Epithelial cell of prostate (primary cell): ENCODE results near the gene GALNT9.

ENCODE experiments used
- DNase-seq: peaks from one replicate; pipeline ENCODE4 v3.0.0-alpha.2; 2011; ENCODE audit warnings: low read depth, low spot score
- H3K27ac ChIP-seq: fragments of 450-650 bp; 2 replicates; pipeline ENCODE4 v1.5.1; 2017; ENCODE audit warnings: mild to moderate bottlenecking

The GALNT9 gene

DNA sequence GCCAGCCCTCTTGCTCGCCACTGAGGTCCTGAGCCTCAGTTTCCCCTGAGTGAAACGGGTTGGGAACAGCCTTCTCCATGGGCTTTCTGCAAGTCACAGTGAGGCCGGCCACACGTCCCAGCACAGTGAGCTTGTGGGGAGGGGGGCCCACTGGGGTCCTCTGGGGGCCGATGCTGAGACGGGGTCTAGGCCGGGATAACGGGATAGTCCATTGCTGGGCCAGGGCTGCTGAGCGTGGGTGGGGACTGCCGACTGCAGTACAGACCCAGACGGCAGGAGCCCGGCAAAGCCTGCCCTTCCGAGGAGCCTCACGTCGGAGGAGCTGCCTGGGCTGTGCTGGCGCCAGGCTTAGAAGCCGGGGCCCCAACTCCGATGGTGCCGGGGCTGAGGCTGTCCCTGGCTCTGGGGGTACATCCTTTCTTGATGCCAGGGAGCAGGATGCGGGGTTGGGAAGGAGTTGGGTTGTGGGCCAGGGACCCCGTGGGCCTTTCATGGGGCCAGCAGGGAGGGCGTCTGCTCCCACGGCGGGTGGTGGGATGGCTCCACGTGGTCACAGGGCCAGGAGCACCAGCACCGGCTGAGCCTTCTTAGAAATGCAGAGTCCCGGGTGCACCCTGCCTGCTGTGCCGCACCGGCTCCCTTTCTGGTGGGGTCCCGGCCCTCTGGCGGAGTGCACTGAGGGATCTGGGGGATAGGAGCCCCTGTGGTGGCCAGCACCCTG, 160.9 kb downstream of the GALNT9 start:
- DNase-seq, result no peak
- H3K27ac ChIP-seq, result no peak overlapping the region

DNA sequence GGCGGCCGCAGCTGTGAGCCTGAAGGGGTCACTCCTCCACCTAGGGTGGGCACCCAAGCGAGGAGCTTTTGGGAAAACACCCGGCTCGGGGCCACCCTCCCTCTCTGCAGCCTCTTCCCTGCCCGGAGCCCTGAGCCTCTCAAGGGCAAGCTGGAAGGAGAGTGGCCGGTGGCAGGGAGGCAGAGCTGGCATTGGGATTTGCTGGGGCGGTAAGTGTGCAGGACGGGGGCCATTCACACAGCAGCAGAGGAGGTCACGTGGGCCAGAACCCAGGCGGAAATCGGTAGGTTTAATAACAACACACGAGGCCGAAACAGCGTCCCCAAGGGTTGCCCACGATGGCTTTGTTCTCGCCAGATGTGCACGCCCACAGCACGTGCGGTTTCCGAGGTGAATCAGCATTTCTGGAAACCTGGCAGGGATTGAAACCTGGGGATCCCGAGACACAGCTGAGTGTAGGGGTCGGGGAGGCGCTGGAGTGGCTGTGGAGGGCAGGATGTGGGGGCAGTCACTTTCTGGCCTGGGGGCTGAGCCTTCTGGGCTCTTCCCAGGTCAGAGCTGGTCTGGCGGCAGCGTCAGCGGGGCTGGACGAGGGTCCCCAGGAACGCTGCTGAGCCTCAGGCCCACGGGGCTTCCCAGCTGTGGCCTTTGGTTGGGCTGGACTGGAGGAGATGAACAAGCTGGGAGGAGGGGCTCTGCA, 161.6 kb downstream of the GALNT9 start:
- no peak for DNase-seq

DNA sequence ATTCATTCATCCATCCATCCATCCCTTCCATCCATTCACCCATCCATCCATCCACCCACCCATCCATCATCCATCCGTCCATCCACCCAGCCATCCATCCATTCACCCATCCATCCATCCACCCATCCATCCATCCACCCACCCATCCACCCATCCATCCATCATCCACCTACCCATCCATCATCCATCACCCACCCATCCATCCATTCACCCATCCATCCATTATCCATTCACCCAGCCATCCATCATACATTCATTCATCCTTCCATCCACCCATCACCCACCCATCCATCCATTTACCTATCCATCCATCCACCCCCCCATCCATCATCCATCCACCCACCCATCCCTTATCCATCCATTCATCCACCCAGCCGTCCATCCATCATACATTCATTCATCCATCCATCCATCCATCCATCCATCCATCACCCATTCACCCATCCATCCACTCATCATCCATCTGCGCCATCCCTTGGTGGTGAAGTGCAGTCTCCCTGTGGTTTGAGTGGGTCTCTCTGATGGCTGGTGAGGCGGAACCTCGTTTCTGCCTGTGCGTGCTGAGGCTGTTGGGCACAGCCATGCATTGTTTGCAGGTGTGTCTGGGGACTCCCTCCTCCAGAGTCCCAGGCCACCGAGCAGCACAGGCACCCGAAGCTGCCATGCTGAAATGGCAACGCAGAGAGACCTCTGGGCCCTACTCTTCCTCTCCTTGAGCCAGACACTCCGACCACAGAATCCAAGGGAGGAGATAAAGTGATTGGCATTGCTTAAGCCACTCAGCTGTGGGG, 162.4 kb downstream of the GALNT9 start:
- H3K27ac ChIP-seq, result no peak overlapping the region
- DNase-seq, result no peak

More for the DNA sequence above, 161.6 kb downstream of the GALNT9 start:
- no peak overlapping the region for H3K27ac ChIP-seq

DNA sequence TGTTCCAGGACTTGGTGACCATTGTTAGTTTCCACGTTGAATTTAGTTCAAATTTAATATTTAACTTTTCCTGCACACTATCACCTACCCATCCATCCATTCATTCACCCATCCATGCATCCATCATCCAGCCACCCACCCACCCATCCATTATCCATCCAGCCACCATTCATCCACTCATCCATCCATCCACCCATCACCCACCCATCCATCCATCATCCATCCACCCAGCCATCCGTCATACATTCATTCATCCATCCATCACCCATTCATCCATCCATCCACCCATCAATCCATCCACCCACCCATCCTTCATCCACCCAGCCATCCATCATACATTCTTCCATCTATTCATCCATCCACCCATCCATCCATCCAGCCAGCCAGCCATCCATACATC, 163.3 kb downstream of the GALNT9 start:
- no peak for DNase-seq

DNA sequence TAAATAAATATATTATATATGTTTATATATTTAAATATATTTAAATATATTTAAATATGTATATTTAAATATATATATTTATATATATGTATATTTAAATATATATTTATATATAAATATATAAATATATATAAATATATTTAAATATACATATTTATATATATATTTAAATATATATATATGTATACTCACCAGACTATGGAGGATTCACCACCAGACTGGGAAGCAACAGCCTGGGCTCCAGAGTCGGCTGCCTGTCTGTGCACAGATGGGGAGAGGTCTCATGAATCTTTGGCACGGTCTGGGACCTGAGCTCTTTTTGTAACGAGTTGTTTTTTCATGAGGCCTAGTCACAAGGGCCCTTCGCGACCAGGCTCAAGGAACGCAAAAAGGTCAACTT, 163.8 kb downstream of the GALNT9 start:
- DNase-seq, result no peak
- no peak overlapping the region for H3K27ac ChIP-seq

More for the DNA sequence above, 163.3 kb downstream of the GALNT9 start:
- H3K27ac ChIP-seq, result no peak overlapping the region

DNA sequence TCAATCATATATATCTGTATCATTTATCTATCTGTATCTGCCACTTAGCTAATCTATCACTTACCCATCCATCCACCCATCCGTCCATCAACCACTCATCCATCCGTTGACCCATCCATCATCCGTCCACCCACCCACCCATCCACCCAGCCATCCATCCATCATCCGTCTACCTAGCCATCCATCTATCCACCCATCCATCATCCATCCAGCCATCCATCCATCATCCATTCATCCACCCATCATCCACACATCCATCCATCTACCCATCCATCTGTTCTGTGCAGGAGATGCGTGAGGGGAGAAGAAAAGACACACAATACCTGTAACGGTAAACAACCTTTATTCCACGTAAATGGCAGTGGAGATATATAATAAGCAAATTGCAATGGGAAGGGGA, 165.0 kb downstream of the GALNT9 start:
- no peak for DNase-seq

DNA sequence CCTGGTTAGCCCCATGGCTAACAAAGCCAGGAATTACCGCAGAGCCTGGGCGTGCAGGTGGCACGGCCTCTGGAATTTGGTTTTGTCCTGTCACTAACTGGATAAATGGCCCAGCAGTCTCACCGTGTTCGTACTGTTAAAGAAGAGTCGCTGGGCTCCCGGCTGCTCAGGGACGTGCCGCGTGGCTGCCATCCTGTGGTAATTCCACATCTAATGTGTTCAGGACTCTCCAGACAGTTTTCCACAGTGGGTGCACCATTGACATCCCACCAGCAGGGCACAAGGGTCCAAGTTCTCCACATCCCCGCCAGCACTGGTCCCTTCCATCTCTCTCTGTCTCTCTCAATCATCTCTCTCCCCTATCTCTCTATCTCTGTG, 165.5 kb downstream of the GALNT9 start:
- no peak overlapping the region for H3K27ac ChIP-seq
- DNase-seq, result no peak

More for the DNA sequence above, 165.0 kb downstream of the GALNT9 start:
- H3K27ac ChIP-seq, result no peak overlapping the region

DNA sequence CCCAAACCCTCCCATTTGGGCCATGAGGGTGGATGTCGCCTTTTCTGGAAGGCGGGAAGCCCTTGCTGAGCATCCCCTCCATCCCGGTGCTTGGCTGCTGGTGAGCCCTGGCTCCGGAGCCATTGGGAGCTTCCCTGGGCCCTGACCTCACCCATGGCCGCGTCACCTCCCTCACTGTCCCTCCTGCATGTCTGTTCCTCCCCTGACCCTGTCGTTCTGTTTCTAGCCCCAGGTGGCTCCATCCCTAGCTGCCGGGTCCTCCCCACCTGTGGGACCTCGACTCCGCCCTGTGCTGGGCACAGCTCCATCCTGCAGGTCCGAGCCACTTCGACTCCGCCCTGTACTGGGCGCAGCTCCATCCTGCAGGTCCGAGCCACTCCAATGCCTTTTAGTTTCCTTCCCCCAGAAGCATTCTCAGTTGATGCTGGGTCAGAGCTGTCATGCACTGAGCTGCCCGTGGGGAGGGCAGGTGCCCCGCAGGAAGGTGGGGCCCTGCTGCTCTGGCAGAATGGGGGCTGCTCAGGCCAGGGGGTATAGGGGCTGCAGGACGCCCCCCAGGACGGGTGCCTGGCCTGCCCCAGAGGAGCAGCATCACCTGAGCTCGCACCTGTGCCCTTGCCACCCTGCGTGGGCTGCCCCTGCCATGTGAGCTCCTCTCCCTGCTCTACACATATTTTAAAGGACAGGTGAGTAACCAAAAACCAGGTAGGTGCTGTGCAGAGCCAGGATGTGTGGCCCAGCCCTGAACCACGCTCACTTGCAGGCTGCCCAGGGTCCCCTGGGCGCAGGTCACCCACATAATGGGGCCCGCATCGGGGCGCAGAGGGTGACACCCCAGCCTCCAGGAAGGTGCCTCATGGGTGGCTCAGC, 166.1 kb downstream of the GALNT9 start:
- no peak overlapping the region for H3K27ac ChIP-seq

DNA sequence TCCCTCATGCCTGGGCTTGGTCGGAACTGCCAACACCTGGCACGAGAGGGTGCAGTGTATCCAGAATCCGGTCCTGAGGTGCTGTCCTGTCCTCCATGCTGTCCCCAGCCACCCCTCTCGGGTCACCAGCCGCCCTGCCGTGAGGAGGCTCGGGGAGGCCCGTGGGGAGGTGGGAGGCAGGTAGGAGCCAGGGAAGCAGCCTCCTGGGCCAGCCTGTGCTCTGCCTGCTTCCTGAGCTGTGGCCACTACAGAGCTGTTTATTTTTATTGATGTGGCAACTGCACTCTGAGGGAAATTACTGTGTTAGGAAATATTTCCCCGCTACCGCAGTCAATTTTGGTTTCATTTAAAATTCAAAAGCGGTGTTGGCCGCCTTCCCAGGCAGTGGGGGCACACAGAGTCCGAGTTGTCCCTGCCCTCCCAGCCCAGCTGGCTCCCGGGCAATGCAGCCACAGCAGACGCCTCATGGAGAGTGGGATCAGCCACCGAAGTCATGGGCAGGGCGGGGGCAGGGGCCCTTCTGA, 166.8 kb downstream of the GALNT9 start:
- H3K27ac ChIP-seq, result no peak overlapping the region
- DNase-seq, result no peak

More for the DNA sequence above, 166.1 kb downstream of the GALNT9 start:
- no peak for DNase-seq

DNA sequence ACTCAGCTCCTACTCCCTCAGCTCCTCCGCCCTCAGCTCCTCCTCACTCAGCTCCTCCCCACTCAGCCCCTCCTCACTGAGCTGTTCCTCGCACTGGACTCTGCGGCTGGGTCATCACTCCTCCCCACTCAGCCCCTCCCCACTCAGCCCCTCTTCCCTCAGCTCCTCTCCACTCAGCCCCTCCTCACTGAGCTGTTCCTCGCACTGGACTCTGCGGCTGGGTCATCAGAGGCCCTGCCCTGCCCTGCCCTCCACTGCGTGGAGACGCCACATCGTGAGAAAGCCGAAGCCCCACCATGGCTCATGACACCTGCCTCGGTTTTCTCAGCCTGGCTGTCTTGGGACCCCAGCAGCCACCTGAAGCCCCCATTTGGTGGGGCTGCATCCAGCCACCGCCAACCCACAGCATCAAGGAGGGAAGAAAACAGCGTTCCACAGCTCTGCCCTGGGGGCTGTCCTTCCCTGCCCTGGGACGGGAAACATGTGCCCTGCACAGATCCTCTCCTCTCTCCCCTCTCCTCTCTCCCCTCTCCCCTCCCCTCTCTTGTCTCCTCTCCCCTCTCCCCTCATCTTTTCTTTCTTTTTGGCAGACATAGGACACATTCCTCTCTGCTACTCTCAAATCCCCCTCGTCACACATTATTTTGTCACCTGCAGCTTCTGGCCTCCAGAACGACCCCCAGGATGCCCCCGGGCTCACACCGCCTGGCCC, 167.4 kb downstream of the GALNT9 start:
- DNase-seq, result no peak
- no peak overlapping the region for H3K27ac ChIP-seq

DNA sequence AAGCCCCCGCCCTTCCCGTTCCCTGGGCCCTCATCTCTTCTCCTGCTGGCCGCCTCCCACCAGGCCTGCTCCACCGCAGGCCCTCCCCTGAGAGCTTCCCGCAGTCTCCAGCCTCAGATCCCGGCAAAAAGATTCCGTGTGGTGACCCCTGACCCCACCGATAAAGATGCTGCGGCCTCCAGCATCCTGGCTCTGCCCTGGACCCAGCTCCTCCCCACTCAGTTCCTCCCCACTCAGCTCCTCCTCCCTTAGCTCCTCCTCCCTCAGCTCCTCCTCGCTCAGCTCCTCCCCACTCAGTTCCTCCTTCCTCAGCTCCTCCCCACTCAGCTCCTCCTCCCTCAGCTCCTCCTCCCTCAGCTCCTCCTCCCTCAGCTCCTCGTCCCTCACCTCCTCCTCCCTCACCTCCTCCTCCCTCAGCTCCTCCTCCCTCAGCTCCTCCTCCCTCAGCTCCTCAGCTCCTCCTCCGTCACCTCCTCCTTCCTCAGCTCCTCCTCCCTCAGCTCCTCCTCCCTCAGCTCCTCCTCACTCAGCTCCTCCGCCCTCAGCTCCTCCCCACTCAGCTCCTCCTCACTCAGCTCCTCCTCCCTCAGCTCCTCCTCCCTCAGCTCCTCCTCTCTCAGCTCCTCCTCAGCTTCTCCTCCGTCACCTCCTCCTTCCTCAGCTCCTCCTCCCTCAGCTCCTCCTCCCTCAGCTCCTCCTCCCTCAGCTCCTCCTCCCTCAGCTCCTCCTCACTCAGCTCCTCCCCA, 168.2 kb downstream of the GALNT9 start:
- no peak overlapping the region for H3K27ac ChIP-seq
- DNase-seq, result no peak

DNA sequence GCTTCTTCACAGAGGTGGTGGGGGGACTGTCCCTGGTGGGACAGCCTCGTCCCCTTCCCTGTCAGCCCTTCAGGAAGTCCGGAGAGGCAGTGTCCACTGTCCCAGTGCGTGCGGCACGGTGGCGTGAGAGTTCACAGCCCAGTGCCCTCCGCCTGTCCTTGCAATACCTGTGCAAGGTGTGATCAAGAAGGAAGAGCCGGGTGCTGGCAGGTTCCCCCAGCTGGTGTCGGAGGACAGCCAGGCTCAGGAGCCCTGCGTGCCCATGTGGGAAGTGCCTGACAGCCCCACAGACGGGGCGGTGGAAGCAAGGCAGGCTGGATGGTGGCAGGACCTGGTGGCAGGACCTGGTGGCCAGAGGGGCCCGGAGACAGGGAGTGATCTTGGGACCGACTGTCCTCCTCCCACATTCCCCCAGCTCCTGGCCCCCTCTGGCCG, 168.8 kb downstream of the GALNT9 start:
- H3K27ac ChIP-seq, result no peak overlapping the region
- no peak for DNase-seq

DNA sequence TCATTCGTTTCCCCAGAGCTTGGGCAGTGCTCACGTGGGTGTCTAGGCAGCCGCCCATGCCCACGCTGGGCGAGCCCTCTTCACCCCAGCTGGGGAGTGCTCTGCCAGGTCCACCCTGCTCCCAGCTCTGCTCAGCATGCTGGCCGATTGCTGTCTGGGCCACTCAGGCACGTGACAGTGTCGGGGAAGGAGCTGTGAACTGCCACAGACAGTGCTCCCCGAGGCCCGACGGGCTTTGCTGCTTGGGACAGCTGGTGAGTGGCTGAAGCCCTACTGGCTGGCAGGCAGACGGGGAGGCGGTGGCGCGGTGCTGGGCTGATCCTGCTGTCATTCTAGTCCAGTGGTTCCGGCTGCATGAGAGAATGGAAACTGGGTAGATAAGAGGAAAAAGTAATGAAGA, 169.4 kb downstream of the GALNT9 start:
- no peak overlapping the region for H3K27ac ChIP-seq
- DNase-seq, result no peak

DNA sequence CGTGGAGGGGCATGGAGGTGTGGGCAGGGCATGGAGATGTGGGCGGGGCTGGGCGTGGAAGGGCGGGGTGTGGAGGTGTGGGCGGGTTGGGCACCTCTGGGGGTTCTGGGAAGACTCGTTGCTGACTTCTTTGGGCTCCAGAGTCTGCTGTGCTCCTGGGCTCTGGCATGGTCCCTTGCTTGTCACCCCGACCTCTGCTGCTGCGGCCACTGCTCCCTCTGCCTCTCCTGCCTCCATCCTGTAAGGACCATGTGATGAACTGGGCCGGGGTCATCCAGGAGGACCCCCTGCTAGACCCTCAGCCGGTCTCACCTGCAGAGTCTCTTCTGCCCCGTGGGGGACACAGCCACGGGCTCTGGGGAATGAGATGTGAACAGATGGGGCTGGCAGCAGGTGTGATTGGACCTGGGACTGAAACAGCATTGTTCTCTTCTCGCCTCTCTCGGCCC, 169.8 kb downstream of the GALNT9 start:
- DNase-seq, result no peak
- H3K27ac ChIP-seq, result no peak overlapping the region

DNA sequence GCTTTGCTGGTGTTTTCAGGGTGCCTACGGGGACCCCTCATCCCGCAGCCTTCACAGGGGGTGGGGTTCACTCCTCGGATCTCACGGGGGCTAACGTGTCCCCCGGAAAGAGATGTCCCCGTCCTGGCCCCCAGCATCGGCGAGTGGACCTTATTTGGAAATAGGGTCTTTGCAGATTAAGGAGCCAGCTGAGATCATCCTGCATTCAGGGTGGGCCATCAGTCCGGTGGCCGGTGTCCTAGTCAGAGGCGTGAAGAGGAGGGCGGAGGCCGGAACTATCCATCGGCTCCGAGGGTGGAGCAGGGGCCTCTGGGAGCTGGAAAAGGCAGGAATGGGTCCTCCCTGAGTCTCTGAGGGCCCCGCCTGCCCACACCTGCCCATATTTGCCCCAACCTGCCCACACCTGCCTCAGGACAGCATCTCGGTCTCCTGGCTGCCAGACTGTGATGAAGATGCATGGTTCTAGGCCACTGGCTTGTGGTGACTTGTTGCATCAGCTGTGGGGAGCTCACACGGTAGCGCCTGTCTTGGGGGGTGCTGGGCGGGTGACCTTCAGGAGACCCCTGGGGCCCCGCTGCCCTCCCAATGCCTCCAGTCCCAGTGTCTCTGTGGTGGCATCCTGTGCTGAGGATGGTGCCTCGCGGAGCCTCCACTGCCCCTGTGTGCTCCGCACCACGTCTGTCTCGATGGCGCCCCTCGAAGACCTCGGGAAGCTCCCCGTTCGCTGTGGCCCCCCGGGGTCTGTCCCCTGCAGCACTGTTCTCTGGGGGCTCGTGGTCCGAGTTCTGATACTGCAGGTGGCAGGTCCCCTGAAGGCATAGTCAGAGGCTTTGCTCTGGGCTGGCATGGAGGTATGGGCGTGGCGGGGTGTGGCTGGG, 170.5 kb downstream of the GALNT9 start:
- no peak for DNase-seq
- no peak overlapping the region for H3K27ac ChIP-seq

DNA sequence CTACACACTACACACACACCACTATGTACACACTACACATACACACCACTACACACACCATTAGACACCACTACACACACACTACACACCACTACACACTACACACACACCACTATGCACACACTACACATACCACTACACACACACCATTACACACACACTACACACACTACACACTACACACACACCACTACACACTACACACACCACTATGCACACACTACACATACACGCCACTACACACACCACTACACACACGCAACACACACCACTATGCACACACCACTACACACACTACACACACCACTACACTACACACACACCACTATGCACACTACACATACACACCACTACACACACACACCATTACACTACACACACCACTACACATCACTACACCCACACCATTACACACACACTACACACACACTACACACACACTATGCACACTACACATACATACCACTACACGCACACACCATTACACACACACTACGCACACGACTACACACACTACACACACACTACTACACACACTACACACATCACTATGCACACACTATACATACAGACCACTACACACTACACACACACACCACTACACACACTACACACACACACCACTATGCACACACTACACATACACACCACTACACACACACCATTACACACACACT, 171.5 kb downstream of the GALNT9 start:
- no peak for DNase-seq
- H3K27ac ChIP-seq, result no peak overlapping the region
